HAP-1 (cell line): ENCODE measurements around the gene SARDH.

Experiments used
- DNase-seq, 2 experiments: peaks; one replicate each; pipeline ENCODE4 v3.0.0-alpha.2; 2016 to 2020; ENCODE audit warnings: low spot score in 2 of 2
- H3K27me3 ChIP-seq: fragments of 250-450 bp; sonication (Bioruptor Pico); 2 replicates; pipeline ENCODE4 v1.5.1; 2020; ENCODE audit warnings: low read depth, mild to moderate bottlenecking, moderate library complexity
- H3K36me3 ChIP-seq: fragments of 250-450 bp; sonication (Bioruptor Pico); replicated peaks from 2 replicates; pipeline ENCODE4 v1.5.1; 2020; ENCODE audit warnings: mild to moderate bottlenecking
- H3K4me1 ChIP-seq: fragments of 250-450 bp; sonication (Bioruptor Pico); 2 replicates; pipeline ENCODE4 v1.5.1; 2020; ENCODE audit warnings: mild to moderate bottlenecking
- H3K4me3 ChIP-seq: fragments of 250-450 bp; sonication (Bioruptor Pico); 2 replicates; pipeline ENCODE4 v1.5.1; 2020; ENCODE audit warnings: mild to moderate bottlenecking, moderate library complexity
- H3K9me3 ChIP-seq: fragments of 250-450 bp; sonication (Bioruptor Pico); 2 replicates; pipeline ENCODE4 v1.5.1; 2020; ENCODE audit warnings: mild to moderate bottlenecking, moderate library complexity
- in situ Hi-C: fragments of 300-500 bp; cut with MboI; formaldehyde crosslinking; loops from 3 replicates; pipeline ENCODE4 v1.14.3; 2020; ENCODE audit warnings: low sequenced_read_pairs, inconsistent platforms, mixed read lengths

The SARDH gene

DNA sequence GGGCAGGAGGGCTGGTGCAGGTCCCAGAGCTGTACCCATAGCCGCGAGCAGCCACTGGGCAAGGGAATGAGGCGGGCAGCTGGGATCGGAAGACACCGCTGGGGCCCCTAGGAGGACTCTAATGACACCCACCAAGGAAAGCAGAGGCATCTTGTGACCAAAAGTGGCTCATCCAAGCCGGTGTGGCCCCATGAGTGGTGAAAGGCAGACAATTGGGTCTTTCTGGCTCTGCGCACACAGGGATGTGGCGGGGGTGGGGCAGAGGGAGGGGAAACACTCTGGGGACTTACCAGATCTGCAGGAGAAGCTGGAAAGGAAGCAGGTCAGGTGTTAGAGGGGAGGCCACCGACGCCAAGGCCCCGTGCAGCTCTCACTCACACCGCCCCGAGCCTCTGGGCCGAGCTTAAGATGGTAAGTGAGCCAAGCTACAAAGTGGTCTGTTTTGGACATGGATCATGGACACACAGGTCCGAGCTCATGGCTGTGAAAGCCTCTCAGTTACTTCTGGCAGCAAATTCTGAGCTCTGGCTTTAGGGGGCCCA lies 42.3 kb upstream of the SARDH start:
- H3K4me1 ChIP-seq = no peaks in the 10 kb centered on the region
- H3K4me3 ChIP-seq = no peak overlapping the region
- no peaks in the 10 kb centered on the region for H3K27me3 ChIP-seq
- no peaks in the 10 kb centered on the region for H3K9me3 ChIP-seq
- no peak for DNase-seq
- in situ Hi-C loops = no loop called here
- peaks cover 21% of the 10 kb centered on the region for H3K36me3 ChIP-seq

GRCh38 chr9:133779516-133780403 lies 41.6 kb upstream of the SARDH start:
- Histone ChIP-seq H3K27me3 (no peaks in the 10 kb centered on the region), H3K4me1 (no peaks in the 10 kb centered on the region), H3K36me3 (peaks cover 28% of the 10 kb centered on the region), H3K4me3 (no peak overlapping the region), H3K9me3 (no peaks in the 10 kb centered on the region)
- no peak for DNase-seq
- in situ Hi-C loops = no loop called here

DNA sequence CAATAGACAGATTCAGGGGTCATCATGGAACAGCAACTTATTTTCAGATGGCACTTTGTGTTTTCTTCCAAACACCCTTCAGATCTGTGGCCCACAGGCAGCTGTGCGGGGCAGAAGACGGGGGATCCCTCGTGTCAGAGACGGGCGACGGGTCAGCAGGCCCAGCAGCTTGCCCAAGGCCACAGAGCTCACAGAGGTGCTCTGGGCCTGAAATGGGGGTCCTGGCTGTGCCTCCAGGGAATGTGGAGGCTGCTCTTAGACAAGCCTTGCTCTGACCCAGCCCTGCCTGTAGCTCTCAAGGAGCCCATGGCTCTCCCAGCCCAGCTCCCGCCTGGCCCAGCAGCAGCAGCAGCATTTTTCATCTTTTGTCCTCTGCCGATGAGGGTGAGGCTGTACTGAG lies 40.9 kb upstream of the SARDH start:
- peaks cover 33% of the 10 kb centered on the region for H3K36me3 ChIP-seq
- no peak for DNase-seq
- H3K4me1 ChIP-seq = no peaks in the 10 kb centered on the region
- H3K27me3 ChIP-seq = no peaks in the 10 kb centered on the region
- H3K4me3 ChIP-seq = no peak overlapping the region
- in situ Hi-C loops = no loop called here
- H3K9me3 ChIP-seq = no peaks in the 10 kb centered on the region

GRCh38 chr9:133778336-133779013 lies 40.3 kb upstream of the SARDH start:
- Histone ChIP-seq H3K36me3 (peaks cover 39% of the 10 kb centered on the region), H3K4me1 (no peaks in the 10 kb centered on the region), H3K27me3 (no peaks in the 10 kb centered on the region), H3K9me3 (no peaks in the 10 kb centered on the region; the same call in 1 of the 2 replicates), H3K4me3 (no peak overlapping the region)
- in situ Hi-C loops = no loop called here
- DNase-seq = no peak

- in situ Hi-C loops = no loop called here
- Histone ChIP-seq H3K4me1 (no peaks in the 10 kb centered on the region), H3K9me3 (no peaks in the 10 kb centered on the region; the same call in 1 of the 2 replicates), H3K4me3 (no peak overlapping the region), H3K36me3 (peaks cover 42% of the 10 kb centered on the region), H3K27me3 (no peaks in the 10 kb centered on the region)
- DNase-seq = no peak
Observed at GRCh38 chr9:133777871-133778270, 39.7 kb upstream of the SARDH start.

DNA sequence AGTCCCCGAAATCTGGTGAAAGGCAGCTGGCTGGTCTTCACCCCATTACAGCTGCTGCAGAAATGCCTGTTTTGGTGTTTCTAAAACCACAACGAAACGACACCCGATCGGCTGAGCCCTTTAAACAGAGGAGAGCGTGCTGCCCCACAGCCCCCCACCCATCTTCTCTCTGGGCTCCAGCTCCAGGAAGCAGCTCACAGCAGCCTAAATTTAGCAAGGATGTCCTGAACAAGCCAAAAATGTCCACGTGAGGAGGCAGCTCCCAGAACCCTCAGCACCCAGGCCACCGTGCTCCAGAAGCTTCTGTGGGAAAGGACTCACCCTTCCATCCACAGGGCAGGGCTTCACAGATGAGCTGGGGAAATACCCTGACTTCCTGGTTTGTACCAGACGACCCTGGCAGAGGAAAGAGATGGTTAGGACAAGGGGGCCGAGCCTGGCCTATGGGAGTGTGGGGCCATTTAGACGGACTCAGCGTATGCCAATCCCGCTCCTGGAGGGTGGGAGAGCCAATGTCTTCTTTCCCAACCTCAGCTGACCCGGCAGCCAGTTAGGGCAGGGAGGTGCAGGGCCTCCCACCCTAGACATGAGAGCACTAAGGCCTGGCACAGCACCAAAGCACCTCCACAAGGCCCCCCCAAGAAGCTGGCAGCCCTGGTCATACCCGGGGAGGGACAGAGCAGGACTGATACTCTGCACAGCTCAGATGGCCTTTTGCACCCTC lies 39.1 kb upstream of the SARDH start:
- H3K27me3 ChIP-seq = no peaks in the 10 kb centered on the region
- DNase-seq = no peak
- no peaks in the 10 kb centered on the region for H3K4me1 ChIP-seq
- no peaks in the 10 kb centered on the region; the same call in 1 of the 2 replicates for H3K9me3 ChIP-seq
- no peak overlapping the region for H3K4me3 ChIP-seq
- peaks cover 42% of the 10 kb centered on the region for H3K36me3 ChIP-seq
- in situ Hi-C loops = no loop called here

- Histone ChIP-seq H3K4me3 (no peak overlapping the region), H3K36me3 (peaks cover 42% of the 10 kb centered on the region), H3K27me3 (no peaks in the 10 kb centered on the region), H3K4me1 (no peaks in the 10 kb centered on the region), H3K9me3 (no peaks in the 10 kb centered on the region; the same call in 1 of the 2 replicates)
- in situ Hi-C loops = no loop called here
- DNase-seq = no peak
Observed at GRCh38 chr9:133775951-133776905, 38.1 kb upstream of the SARDH start.

GRCh38 chr9:133775291-133775690 lies 37.1 kb upstream of the SARDH start:
- in situ Hi-C loops = no loop called here
- no peak overlapping the region for H3K4me3 ChIP-seq
- H3K4me1 ChIP-seq = no peaks in the 10 kb centered on the region
- H3K36me3 ChIP-seq = peaks cover 34% of the 10 kb centered on the region
- no peaks in the 10 kb centered on the region; the same call in 1 of the 2 replicates for H3K9me3 ChIP-seq
- DNase-seq = no peak
- H3K27me3 ChIP-seq = no peaks in the 10 kb centered on the region

- no peak for DNase-seq
- Histone ChIP-seq H3K36me3 (peaks cover 34% of the 10 kb centered on the region), H3K27me3 (no peaks in the 10 kb centered on the region), H3K4me3 (no peak overlapping the region), H3K9me3 (no peaks in the 10 kb centered on the region; the same call in 1 of the 2 replicates), H3K4me1 (no peaks in the 10 kb centered on the region)
- in situ Hi-C loops = no loop called here
Observed at GRCh38 chr9:133774799-133775198, 36.6 kb upstream of the SARDH start.

GRCh38 chr9:133773889-133774655 lies 35.9 kb upstream of the SARDH start:
- Histone ChIP-seq H3K4me1 (no peaks in the 10 kb centered on the region), H3K36me3 (peaks cover 34% of the 10 kb centered on the region), H3K4me3 (no peak overlapping the region), H3K9me3 (no peaks in the 10 kb centered on the region; the same call in 1 of the 2 replicates), H3K27me3 (no peaks in the 10 kb centered on the region)
- DNase-seq = no peak
- in situ Hi-C loops = no loop called here

GRCh38 chr9:133772581-133772980 lies 34.4 kb upstream of the SARDH start:
- Histone ChIP-seq H3K4me3 (no peak overlapping the region), H3K9me3 (no peaks in the 10 kb centered on the region; the same call in 1 of the 2 replicates), H3K27me3 (no peaks in the 10 kb centered on the region), H3K36me3 (peaks cover 37% of the 10 kb centered on the region), H3K4me1 (no peaks in the 10 kb centered on the region)
- no peak for DNase-seq
- in situ Hi-C loops = no loop called here
